ENCODE data around the gene MYOM3.
"Not testable (repeated sequence)": the region's sequence is repeated elsewhere in the genome, so short reads cannot be mapped to it uniquely, and the experiment has no call there.

MYOM3 gene

GRCh38 chr1:24060482-24060881 lies 51.5 kb downstream of the MYOM3 start:
- Histone ChIP-seq H3K9ac (ENCODE audit: low read depth in 1 of 2, low read length in 2 of 2) (no peak overlapping the region), H3K27me3 (ENCODE audit: control insufficient read depth in 1 of 2, insufficient read depth in 2 of 2, low read length in 2 of 2) (no peaks in the 10 kb centered on the region), H3K36me3 (ENCODE audit: control insufficient read depth in 1 of 2, insufficient read depth in 2 of 2, low read length in 2 of 2) (peaks cover 0 to 3% of the 10 kb centered on the region in 2 donors), H3K9me3 (ENCODE audit: control insufficient read depth in 1 of 2, low read length in 2 of 2) (peaks cover 0 to 4% of the 10 kb centered on the region in 2 donors), H3K4me3 (ENCODE audit: low read depth in 1 of 2, low read length in 2 of 2) (no peak overlapping the region), H3K27ac (ENCODE audit: low read depth, low read length) (no peak overlapping the region), H3K4me1 (ENCODE audit: control insufficient read depth in 1 of 2, insufficient read depth in 2 of 2, low read length in 2 of 2) (no peaks in the 10 kb centered on the region)

- Histone ChIP-seq H3K4me1 (ENCODE audit: control insufficient read depth in 1 of 2, insufficient read depth in 2 of 2, low read length in 2 of 2) (no peaks in the 10 kb centered on the region), H3K27me3 (ENCODE audit: control insufficient read depth in 1 of 2, insufficient read depth in 2 of 2, low read length in 2 of 2) (no peaks in the 10 kb centered on the region), H3K4me3 (ENCODE audit: low read depth in 1 of 2, low read length in 2 of 2) (no peak overlapping the region), H3K27ac (ENCODE audit: low read depth, low read length) (no peak overlapping the region), H3K9me3 (ENCODE audit: control insufficient read depth in 1 of 2, low read length in 2 of 2) (peaks cover 0 to 4% of the 10 kb centered on the region in 2 donors), H3K36me3 (ENCODE audit: control insufficient read depth in 1 of 2, insufficient read depth in 2 of 2, low read length in 2 of 2) (peaks cover 0 to 3% of the 10 kb centered on the region in 2 donors), H3K9ac (ENCODE audit: low read depth in 1 of 2, low read length in 2 of 2) (no peak overlapping the region)
These were observed 53.1 kb downstream of the MYOM3 start for GRCh38 chr1:24058671-24059455.

- Histone ChIP-seq H3K27me3 (ENCODE audit: control insufficient read depth in 1 of 2, insufficient read depth in 2 of 2, low read length in 2 of 2) (no peaks in the 10 kb centered on the region), H3K9ac (ENCODE audit: low read depth in 1 of 2, low read length in 2 of 2) (no peak overlapping the region), H3K36me3 (ENCODE audit: control insufficient read depth in 1 of 2, insufficient read depth in 2 of 2, low read length in 2 of 2) (peaks cover 0 to 3% of the 10 kb centered on the region in 2 donors), H3K4me1 (ENCODE audit: control insufficient read depth in 1 of 2, insufficient read depth in 2 of 2, low read length in 2 of 2) (no peaks in the 10 kb centered on the region), H3K9me3 (ENCODE audit: control insufficient read depth in 1 of 2, low read length in 2 of 2) (no peaks in the 10 kb centered on the region), H3K4me3 (ENCODE audit: low read depth in 1 of 2, low read length in 2 of 2) (no peak overlapping the region), H3K27ac (ENCODE audit: low read depth, low read length) (no peak overlapping the region)
These were observed 54.8 kb downstream of the MYOM3 start for GRCh38 chr1:24057171-24057570.

GRCh38 chr1:24055681-24056080 lies 56.3 kb downstream of the MYOM3 start:
- no peaks in the 10 kb centered on the region for H3K9me3 ChIP-seq (ENCODE audit: control insufficient read depth in 1 of 2, low read length in 2 of 2)
- no peak overlapping the region for H3K9ac ChIP-seq (ENCODE audit: low read depth in 1 of 2, low read length in 2 of 2)
- H3K27ac ChIP-seq (ENCODE audit: low read depth, low read length): no peak overlapping the region
- no peaks in the 10 kb centered on the region for H3K27me3 ChIP-seq (ENCODE audit: control insufficient read depth in 1 of 2, insufficient read depth in 2 of 2, low read length in 2 of 2)
- no peaks in the 10 kb centered on the region for H3K4me1 ChIP-seq (ENCODE audit: control insufficient read depth in 1 of 2, insufficient read depth in 2 of 2, low read length in 2 of 2)
- no peak overlapping the region for H3K4me3 ChIP-seq (ENCODE audit: low read depth in 1 of 2, low read length in 2 of 2)
- no peaks in the 10 kb centered on the region for H3K36me3 ChIP-seq (ENCODE audit: control insufficient read depth in 1 of 2, insufficient read depth in 2 of 2, low read length in 2 of 2)

- H3K4me3 ChIP-seq (ENCODE audit: low read depth in 1 of 2, low read length in 2 of 2): no peak overlapping the region
- no peaks in the 10 kb centered on the region for H3K27me3 ChIP-seq (ENCODE audit: control insufficient read depth in 1 of 2, insufficient read depth in 2 of 2, low read length in 2 of 2)
- no peak overlapping the region for H3K27ac ChIP-seq (ENCODE audit: low read depth, low read length)
- peaks cover 2 to 9% of the 10 kb centered on the region in 2 donors for H3K4me1 ChIP-seq (ENCODE audit: control insufficient read depth in 1 of 2, insufficient read depth in 2 of 2, low read length in 2 of 2)
- no peak overlapping the region for H3K9ac ChIP-seq (ENCODE audit: low read depth in 1 of 2, low read length in 2 of 2)
- no peaks in the 10 kb centered on the region for H3K9me3 ChIP-seq (ENCODE audit: control insufficient read depth in 1 of 2, low read length in 2 of 2)
- H3K36me3 ChIP-seq (ENCODE audit: control insufficient read depth in 1 of 2, insufficient read depth in 2 of 2, low read length in 2 of 2): no peaks in the 10 kb centered on the region
These were observed 59.7 kb downstream of the MYOM3 start for GRCh38 chr1:24052220-24052619.

- H3K27me3 ChIP-seq (ENCODE audit: control insufficient read depth in 1 of 2, insufficient read depth in 2 of 2, low read length in 2 of 2): no peaks in the 10 kb centered on the region
- no peak overlapping the region for H3K9ac ChIP-seq (ENCODE audit: low read depth in 1 of 2, low read length in 2 of 2)
- H3K27ac ChIP-seq (ENCODE audit: low read depth, low read length): no peak overlapping the region
- H3K36me3 ChIP-seq (ENCODE audit: control insufficient read depth in 1 of 2, insufficient read depth in 2 of 2, low read length in 2 of 2): no peaks in the 10 kb centered on the region
- peaks cover 10 to 18% of the 10 kb centered on the region in 2 donors for H3K4me1 ChIP-seq (ENCODE audit: control insufficient read depth in 1 of 2, insufficient read depth in 2 of 2, low read length in 2 of 2)
- H3K4me3 ChIP-seq (ENCODE audit: low read depth in 1 of 2, low read length in 2 of 2): no peak overlapping the region
- no peaks in the 10 kb centered on the region for H3K9me3 ChIP-seq (ENCODE audit: control insufficient read depth in 1 of 2, low read length in 2 of 2)
These were observed 60.6 kb downstream of the MYOM3 start for GRCh38 chr1:24051206-24051945.

- no peaks in the 10 kb centered on the region for H3K36me3 ChIP-seq (ENCODE audit: control insufficient read depth in 1 of 2, insufficient read depth in 2 of 2, low read length in 2 of 2)
These were observed 62.2 kb downstream of the MYOM3 start for GRCh38 chr1:24049733-24050132.

GRCh38 chr1:24048894-24049293 lies 63.0 kb downstream of the MYOM3 start:
- not testable (repeated sequence) for H3K27ac ChIP-seq (ENCODE audit: low read depth, low read length); H3K4me3 ChIP-seq (ENCODE audit: low read depth in 1 of 2, low read length in 2 of 2); H3K36me3 ChIP-seq (ENCODE audit: control insufficient read depth in 1 of 2, insufficient read depth in 2 of 2, low read length in 2 of 2); H3K27me3 ChIP-seq (ENCODE audit: control insufficient read depth in 1 of 2, insufficient read depth in 2 of 2, low read length in 2 of 2); H3K9me3 ChIP-seq (ENCODE audit: control insufficient read depth in 1 of 2, low read length in 2 of 2); H3K9ac ChIP-seq (ENCODE audit: low read depth in 1 of 2, low read length in 2 of 2)
- H3K4me1 ChIP-seq (ENCODE audit: control insufficient read depth in 1 of 2, insufficient read depth in 2 of 2, low read length in 2 of 2): peaks cover 15 to 23% of the 10 kb centered on the region in 2 donors

More at GRCh38 chr1:24049733-24050132, 62.2 kb downstream of the MYOM3 start:
- no peak overlapping the region for H3K4me3 ChIP-seq (ENCODE audit: low read depth in 1 of 2, low read length in 2 of 2)
- peaks cover 15 to 23% of the 10 kb centered on the region in 2 donors for H3K4me1 ChIP-seq (ENCODE audit: control insufficient read depth in 1 of 2, insufficient read depth in 2 of 2, low read length in 2 of 2)
- H3K27me3 ChIP-seq (ENCODE audit: control insufficient read depth in 1 of 2, insufficient read depth in 2 of 2, low read length in 2 of 2): no peaks in the 10 kb centered on the region
- no peaks in the 10 kb centered on the region for H3K9me3 ChIP-seq (ENCODE audit: control insufficient read depth in 1 of 2, low read length in 2 of 2)
- no peak overlapping the region for H3K27ac ChIP-seq (ENCODE audit: low read depth, low read length)
- H3K9ac ChIP-seq (ENCODE audit: low read depth in 1 of 2, low read length in 2 of 2): no peak overlapping the region

- no peak overlapping the region for H3K9ac ChIP-seq (ENCODE audit: low read depth in 1 of 2, low read length in 2 of 2)
- no peak overlapping the region for H3K27ac ChIP-seq (ENCODE audit: low read depth, low read length)
- no peaks in the 10 kb centered on the region for H3K9me3 ChIP-seq (ENCODE audit: control insufficient read depth in 1 of 2, low read length in 2 of 2)
- H3K4me1 ChIP-seq (ENCODE audit: control insufficient read depth in 1 of 2, insufficient read depth in 2 of 2, low read length in 2 of 2): peaks cover 15 to 23% of the 10 kb centered on the region in 2 donors
- H3K4me3 ChIP-seq (ENCODE audit: low read depth in 1 of 2, low read length in 2 of 2): no peak overlapping the region
- H3K36me3 ChIP-seq (ENCODE audit: control insufficient read depth in 1 of 2, insufficient read depth in 2 of 2, low read length in 2 of 2): no peaks in the 10 kb centered on the region
- no peaks in the 10 kb centered on the region for H3K27me3 ChIP-seq (ENCODE audit: control insufficient read depth in 1 of 2, insufficient read depth in 2 of 2, low read length in 2 of 2)
These were observed 63.6 kb downstream of the MYOM3 start for GRCh38 chr1:24048205-24048869.

GRCh38 chr1:24047110-24047477 lies 64.8 kb downstream of the MYOM3 start:
- peaks cover 15 to 23% of the 10 kb centered on the region in 2 donors for H3K4me1 ChIP-seq (ENCODE audit: control insufficient read depth in 1 of 2, insufficient read depth in 2 of 2, low read length in 2 of 2)
- no peak overlapping the region for H3K27ac ChIP-seq (ENCODE audit: low read depth, low read length)
- H3K9ac ChIP-seq (ENCODE audit: low read depth in 1 of 2, low read length in 2 of 2): no peak overlapping the region
- H3K9me3 ChIP-seq (ENCODE audit: control insufficient read depth in 1 of 2, low read length in 2 of 2): no peaks in the 10 kb centered on the region
- H3K36me3 ChIP-seq (ENCODE audit: control insufficient read depth in 1 of 2, insufficient read depth in 2 of 2, low read length in 2 of 2): no peaks in the 10 kb centered on the region
- no peak overlapping the region for H3K4me3 ChIP-seq (ENCODE audit: low read depth in 1 of 2, low read length in 2 of 2)
- no peaks in the 10 kb centered on the region for H3K27me3 ChIP-seq (ENCODE audit: control insufficient read depth in 1 of 2, insufficient read depth in 2 of 2, low read length in 2 of 2)

Measured in duodenal mucosa (tissue), 2 donors.